ENCODE results near the gene CHST8. TPM values are rescaled to one million over a fixed set of nuclear protein-coding genes. Genes with fewer than 3 reads are reported as not detected.

The CHST8 gene
- total and polyA plus RNA-seq, 4 donors: 3.3 to 17.7 (median 10.5) TPM

DNA sequence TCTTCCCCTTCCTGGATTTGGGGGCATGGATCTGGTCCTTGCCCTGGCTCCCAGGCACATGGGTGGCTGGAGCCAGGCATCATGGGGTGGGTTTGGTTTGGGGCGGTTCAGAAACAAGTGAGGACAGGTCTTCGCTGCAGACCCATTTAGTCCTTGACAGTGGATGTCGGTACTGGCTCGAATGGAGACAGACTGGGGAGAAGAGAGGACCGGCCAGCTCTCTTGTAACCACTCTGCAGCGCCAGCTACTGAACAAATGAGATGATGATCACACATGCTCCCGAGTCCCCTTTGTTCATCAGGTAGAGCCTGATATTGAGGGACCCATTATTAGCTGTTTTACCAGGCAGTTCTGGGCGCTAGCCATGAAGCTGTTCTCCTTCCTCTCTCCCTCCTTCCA is 64.5 kb downstream of the CHST8 start:
- Histone ChIP-seq H3K4me1 (ENCODE audit: control insufficient read depth, insufficient read depth, low read length) (peaks cover 68% of the 10 kb centered on the region), H3K9me3 (ENCODE audit: control insufficient read depth, insufficient read depth, low read length) (no peaks in the 10 kb centered on the region), H3K27me3 (ENCODE audit: control insufficient read depth, insufficient read depth, low read length) (peaks cover 18% of the 10 kb centered on the region), H3K36me3 (ENCODE audit: control insufficient read depth, insufficient read depth, low read length) (peaks cover 26% of the 10 kb centered on the region), H3K4me3 (ENCODE audit: low read depth, low read length) (no peak overlapping the region), H3K27ac (ENCODE audit: low read depth, low read length) (no peak overlapping the region)
- WGBS (ENCODE audit: insufficient coverage): 79% methylated on average over 7 of the region's 8 CpGs
- DNase-seq (ENCODE audit: low read depth in 4 of 6, low spot score in 6 of 6): peak in 1 of 6 donors; percentile 80

DNA sequence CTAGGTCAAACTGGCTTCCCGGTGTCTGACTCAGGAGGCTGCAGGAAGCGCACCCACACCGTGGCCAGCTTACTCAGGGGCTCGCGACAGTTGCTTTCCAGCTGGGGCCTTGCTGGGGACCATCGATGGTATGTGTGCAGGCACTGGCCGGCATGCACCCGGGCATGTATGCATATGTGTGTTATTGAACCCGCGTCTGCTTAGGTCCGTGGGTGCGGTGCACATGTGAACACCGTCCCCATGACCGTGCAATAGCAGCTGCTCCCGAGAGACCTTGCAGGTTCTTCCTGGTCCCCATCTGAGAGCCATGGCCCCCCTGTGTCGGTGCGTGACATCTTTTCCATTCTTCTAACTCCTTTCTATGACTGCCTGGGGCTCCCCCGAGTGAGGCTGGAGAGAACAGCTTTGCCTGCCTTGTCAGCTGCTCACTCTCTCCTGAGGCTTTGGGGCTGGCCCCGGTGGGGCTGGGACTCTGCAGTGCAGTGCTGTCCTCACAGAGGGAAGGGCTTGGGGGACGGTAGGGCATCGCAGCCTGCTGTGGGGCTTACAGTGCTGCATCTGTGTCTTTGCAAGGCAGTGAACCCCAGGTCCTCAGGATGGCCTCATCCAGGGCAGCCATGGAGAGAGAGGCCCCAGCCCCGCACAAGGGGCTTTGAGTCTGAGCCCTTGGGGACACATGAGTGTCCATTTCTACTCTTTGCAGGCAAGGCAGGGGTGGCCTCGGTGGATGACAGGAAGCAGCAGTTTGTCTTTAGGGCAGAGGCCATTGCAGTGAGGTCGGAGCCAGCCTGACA is 65.1 kb downstream of the CHST8 start:
- peaks cover 68% of the 10 kb centered on the region for H3K4me1 ChIP-seq (ENCODE audit: control insufficient read depth, insufficient read depth, low read length)
- peak in 1 of 6 donors; percentile 56 for DNase-seq (ENCODE audit: low read depth in 4 of 6, low spot score in 6 of 6)
- WGBS (ENCODE audit: insufficient coverage): 73% methylated on average over 24 of the region's 24 CpGs
- H3K27me3 ChIP-seq (ENCODE audit: control insufficient read depth, insufficient read depth, low read length): peaks cover 18% of the 10 kb centered on the region
- no peak overlapping the region for H3K4me3 ChIP-seq (ENCODE audit: low read depth, low read length)
- H3K36me3 ChIP-seq (ENCODE audit: control insufficient read depth, insufficient read depth, low read length): peaks cover 26% of the 10 kb centered on the region
- no peak overlapping the region for H3K27ac ChIP-seq (ENCODE audit: low read depth, low read length)
- no peaks in the 10 kb centered on the region for H3K9me3 ChIP-seq (ENCODE audit: control insufficient read depth, insufficient read depth, low read length)

DNA sequence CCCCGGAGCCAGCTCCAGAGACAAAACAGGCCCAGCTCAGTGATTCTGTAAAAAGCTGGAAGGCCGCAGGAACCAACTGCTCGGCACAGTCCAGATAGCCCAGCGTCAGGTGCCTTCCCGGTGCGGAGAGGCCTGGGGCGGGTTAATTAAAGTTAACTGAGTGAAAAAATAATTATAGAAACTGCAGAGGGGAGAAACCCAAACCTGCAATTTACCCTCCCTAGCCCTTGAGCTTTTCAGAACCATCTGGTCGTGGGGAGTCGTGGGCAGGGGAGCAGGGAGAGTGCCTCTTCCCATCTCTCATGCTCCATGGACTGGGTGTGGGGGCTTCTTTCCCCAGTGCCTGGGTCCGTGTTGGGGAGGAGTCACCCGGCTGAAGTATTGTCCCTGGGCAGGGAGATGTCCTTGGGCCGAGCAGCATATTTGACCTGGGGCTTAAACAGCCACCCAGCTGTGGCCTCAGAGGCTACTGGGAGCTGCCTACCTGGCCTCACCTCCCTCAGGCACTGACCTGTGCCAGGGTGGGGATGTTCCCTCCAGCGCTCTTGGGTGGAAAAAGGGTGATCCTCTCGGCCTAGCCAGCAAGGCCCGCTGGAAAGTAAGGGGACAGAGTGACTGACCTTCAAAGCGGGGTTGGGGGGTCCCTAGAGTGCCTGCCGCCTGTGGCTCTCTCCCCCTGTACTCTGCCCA is 65.9 kb downstream of the CHST8 start:
- peak in 1 of 6 donors; percentile 64 for DNase-seq (ENCODE audit: low read depth in 4 of 6, low spot score in 6 of 6)
- no peak overlapping the region for H3K27ac ChIP-seq (ENCODE audit: low read depth, low read length)
- H3K9me3 ChIP-seq (ENCODE audit: control insufficient read depth, insufficient read depth, low read length): no peaks in the 10 kb centered on the region
- H3K4me3 ChIP-seq (ENCODE audit: low read depth, low read length): no peak overlapping the region
- H3K36me3 ChIP-seq (ENCODE audit: control insufficient read depth, insufficient read depth, low read length): peaks cover 26% of the 10 kb centered on the region
- 72% methylated on average over 10 of the region's 17 CpGs for WGBS (ENCODE audit: insufficient coverage)
- H3K27me3 ChIP-seq (ENCODE audit: control insufficient read depth, insufficient read depth, low read length): peaks cover 18% of the 10 kb centered on the region
- peaks cover 68% of the 10 kb centered on the region for H3K4me1 ChIP-seq (ENCODE audit: control insufficient read depth, insufficient read depth, low read length)

DNA sequence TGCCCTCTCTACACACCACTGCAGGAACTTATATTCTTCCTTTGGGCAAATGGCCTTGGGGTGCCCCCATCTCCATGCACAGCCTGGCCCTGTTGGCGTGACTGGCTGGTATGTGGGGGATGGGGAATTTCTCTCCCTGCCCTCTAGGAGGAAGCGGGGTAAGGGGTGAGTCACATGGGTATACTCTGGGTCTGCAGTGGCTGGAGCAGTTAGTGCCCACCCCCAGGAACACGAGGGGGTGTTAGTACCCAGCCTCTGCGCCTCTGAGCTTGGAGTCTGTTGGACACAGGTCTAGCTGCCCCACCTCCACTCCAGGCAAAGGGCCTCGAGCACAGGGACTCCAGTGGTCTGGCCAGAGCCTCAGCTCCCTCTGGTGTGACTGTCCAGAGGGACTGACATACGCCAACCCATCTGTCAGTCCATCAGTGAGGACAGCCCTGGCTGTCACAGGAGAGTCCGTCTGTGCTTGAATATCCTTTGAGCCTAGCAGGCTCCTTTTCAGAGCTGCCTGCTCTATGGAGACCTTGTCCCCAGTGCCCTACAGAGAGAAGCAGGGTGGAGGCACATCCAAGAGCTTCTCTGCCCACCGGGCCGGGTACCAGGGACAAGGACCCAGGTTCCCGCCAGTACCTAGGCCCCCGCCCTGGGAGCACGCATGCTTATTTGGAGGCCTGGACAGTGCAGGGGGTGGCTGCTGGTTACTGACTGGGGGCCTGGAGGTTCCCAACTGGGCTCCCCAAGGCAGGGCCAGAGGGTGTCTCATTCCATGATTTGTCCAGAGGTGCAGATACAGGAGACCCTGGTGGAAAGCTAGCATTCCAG is 66.6 kb downstream of the CHST8 start:
- Histone ChIP-seq H3K27me3 (ENCODE audit: control insufficient read depth, insufficient read depth, low read length) (peaks cover 14% of the 10 kb centered on the region), H3K9me3 (ENCODE audit: control insufficient read depth, insufficient read depth, low read length) (no peaks in the 10 kb centered on the region), H3K27ac (ENCODE audit: low read depth, low read length) (no peak overlapping the region), H3K4me1 (ENCODE audit: control insufficient read depth, insufficient read depth, low read length) (peaks cover 66% of the 10 kb centered on the region), H3K4me3 (ENCODE audit: low read depth, low read length) (no peak overlapping the region), H3K36me3 (ENCODE audit: control insufficient read depth, insufficient read depth, low read length) (peaks cover 26% of the 10 kb centered on the region)
- WGBS (ENCODE audit: insufficient coverage): 89% methylated on average over 10 of the region's 12 CpGs
- DNase-seq (ENCODE audit: low read depth in 4 of 6, low spot score in 6 of 6): no peak

DNA sequence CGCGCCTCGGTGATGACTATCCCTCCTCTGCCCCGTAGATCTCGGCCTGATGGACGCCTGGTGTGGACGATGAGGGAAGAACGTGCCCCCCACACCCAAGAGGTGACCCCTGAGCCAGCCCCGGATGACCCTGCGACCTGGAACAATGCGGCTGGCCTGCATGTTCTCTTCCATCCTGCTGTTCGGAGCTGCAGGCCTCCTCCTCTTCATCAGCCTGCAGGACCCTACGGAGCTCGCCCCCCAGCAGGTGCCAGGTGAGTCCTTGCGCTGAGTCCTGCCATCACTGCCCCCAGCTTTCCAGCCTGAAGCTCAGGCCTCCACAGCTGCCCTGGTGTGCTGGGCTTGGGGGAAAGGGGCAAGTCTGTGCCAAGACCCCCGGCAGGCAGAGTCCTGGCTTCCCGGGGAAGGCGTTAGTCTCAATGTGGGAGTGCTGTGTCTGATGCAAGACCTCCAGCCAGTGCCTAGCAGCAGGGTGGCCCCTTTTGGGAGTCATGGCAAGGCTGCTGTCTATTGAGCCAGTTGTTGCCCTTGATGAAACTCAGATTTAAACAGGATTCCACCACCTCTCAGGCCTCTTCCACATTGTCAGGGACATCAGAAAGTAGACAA is 67.5 kb downstream of the CHST8 start:
- Histone ChIP-seq H3K9me3 (ENCODE audit: control insufficient read depth, insufficient read depth, low read length) (no peaks in the 10 kb centered on the region), H3K4me3 (ENCODE audit: low read depth, low read length) (no peak overlapping the region), H3K27ac (ENCODE audit: low read depth, low read length) (no peak overlapping the region), H3K27me3 (ENCODE audit: control insufficient read depth, insufficient read depth, low read length) (peaks cover 6% of the 10 kb centered on the region), H3K36me3 (ENCODE audit: control insufficient read depth, insufficient read depth, low read length) (peaks cover 26% of the 10 kb centered on the region), H3K4me1 (ENCODE audit: control insufficient read depth, insufficient read depth, low read length) (peaks cover 58% of the 10 kb centered on the region)
- WGBS (ENCODE audit: insufficient coverage): 87% methylated on average over 16 of the region's 18 CpGs
- DNase-seq (ENCODE audit: low read depth in 4 of 6, low spot score in 6 of 6): no peak

DNA sequence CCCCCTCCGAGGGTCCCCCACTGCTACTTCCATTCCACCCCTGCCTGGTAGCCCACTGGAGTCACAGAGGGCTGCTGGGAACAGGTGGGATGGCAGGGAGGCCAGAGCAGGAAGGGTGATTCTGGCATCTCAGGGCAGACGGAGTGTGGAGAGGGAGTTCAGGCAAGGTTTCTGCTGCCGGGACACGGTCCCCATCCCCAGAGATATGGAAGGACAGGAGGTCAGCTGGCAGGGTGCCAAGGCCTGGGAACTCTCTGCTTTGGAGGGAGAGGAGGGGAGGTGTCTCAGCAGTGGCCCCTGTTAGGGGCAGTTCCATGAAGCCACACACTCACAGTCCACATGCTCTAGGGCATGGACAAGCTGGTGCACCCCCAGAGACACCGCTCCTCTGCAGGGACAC is 68.1 kb downstream of the CHST8 start:
- Histone ChIP-seq H3K4me1 (ENCODE audit: control insufficient read depth, insufficient read depth, low read length) (peaks cover 51% of the 10 kb centered on the region), H3K27ac (ENCODE audit: low read depth, low read length) (no peak overlapping the region), H3K4me3 (ENCODE audit: low read depth, low read length) (no peak overlapping the region), H3K27me3 (ENCODE audit: control insufficient read depth, insufficient read depth, low read length) (peaks cover 2% of the 10 kb centered on the region), H3K9me3 (ENCODE audit: control insufficient read depth, insufficient read depth, low read length) (no peaks in the 10 kb centered on the region), H3K36me3 (ENCODE audit: control insufficient read depth, insufficient read depth, low read length) (peaks cover 26% of the 10 kb centered on the region)
- DNase-seq (ENCODE audit: low read depth in 4 of 6, low spot score in 6 of 6): no peak
- 40% methylated on average over 3 of the region's 5 CpGs for WGBS (ENCODE audit: insufficient coverage)

GRCh38 chr19:33690378-33691029 is 68.8 kb downstream of the CHST8 start:
- Histone ChIP-seq H3K36me3 (ENCODE audit: control insufficient read depth, insufficient read depth, low read length) (peaks cover 26% of the 10 kb centered on the region), H3K9me3 (ENCODE audit: control insufficient read depth, insufficient read depth, low read length) (no peaks in the 10 kb centered on the region), H3K27ac (ENCODE audit: low read depth, low read length) (no peak overlapping the region), H3K4me3 (ENCODE audit: low read depth, low read length) (no peak overlapping the region), H3K4me1 (ENCODE audit: control insufficient read depth, insufficient read depth, low read length) (peaks cover 45% of the 10 kb centered on the region), H3K27me3 (ENCODE audit: control insufficient read depth, insufficient read depth, low read length) (no peaks in the 10 kb centered on the region)
- WGBS (ENCODE audit: insufficient coverage): 76% methylated on average over 20 of the region's 20 CpGs
- DNase-seq (ENCODE audit: low read depth in 4 of 6, low spot score in 6 of 6): no peak

- Histone ChIP-seq H3K9me3 (ENCODE audit: control insufficient read depth, insufficient read depth, low read length) (no peaks in the 10 kb centered on the region), H3K36me3 (ENCODE audit: control insufficient read depth, insufficient read depth, low read length) (peaks cover 26% of the 10 kb centered on the region), H3K4me3 (ENCODE audit: low read depth, low read length) (no peak overlapping the region), H3K27ac (ENCODE audit: low read depth, low read length) (no peak overlapping the region), H3K27me3 (ENCODE audit: control insufficient read depth, insufficient read depth, low read length) (no peaks in the 10 kb centered on the region), H3K4me1 (ENCODE audit: control insufficient read depth, insufficient read depth, low read length) (peaks cover 40% of the 10 kb centered on the region)
- WGBS (ENCODE audit: insufficient coverage): 77% methylated on average over 12 of the region's 12 CpGs
- DNase-seq (ENCODE audit: low read depth in 4 of 6, low spot score in 6 of 6): no peak
Measured at GRCh38 chr19:33691030-33691427, 69.3 kb downstream of the CHST8 start.

- no peaks in the 10 kb centered on the region for H3K27me3 ChIP-seq (ENCODE audit: control insufficient read depth, insufficient read depth, low read length)
- no peaks in the 10 kb centered on the region for H3K9me3 ChIP-seq (ENCODE audit: control insufficient read depth, insufficient read depth, low read length)
- no peak for DNase-seq (ENCODE audit: low read depth in 4 of 6, low spot score in 6 of 6)
- 93% methylated on average over 4 of the region's 7 CpGs for WGBS (ENCODE audit: insufficient coverage)
- peaks cover 33% of the 10 kb centered on the region for H3K4me1 ChIP-seq (ENCODE audit: control insufficient read depth, insufficient read depth, low read length)
- H3K36me3 ChIP-seq (ENCODE audit: control insufficient read depth, insufficient read depth, low read length): peaks cover 26% of the 10 kb centered on the region
- no peak overlapping the region for H3K27ac ChIP-seq (ENCODE audit: low read depth, low read length)
- H3K4me3 ChIP-seq (ENCODE audit: low read depth, low read length): no peak overlapping the region
Measured at GRCh38 chr19:33691736-33692135, 70.0 kb downstream of the CHST8 start.

Measured in spinal cord (tissue), 10 donors.